ENCODE measurements around the gene LYZ.
"Not testable (repeated sequence)": the region's sequence is repeated elsewhere in the genome, so short reads cannot be mapped to it uniquely, and the experiment has no call there.

Gene LYZ

DNA sequence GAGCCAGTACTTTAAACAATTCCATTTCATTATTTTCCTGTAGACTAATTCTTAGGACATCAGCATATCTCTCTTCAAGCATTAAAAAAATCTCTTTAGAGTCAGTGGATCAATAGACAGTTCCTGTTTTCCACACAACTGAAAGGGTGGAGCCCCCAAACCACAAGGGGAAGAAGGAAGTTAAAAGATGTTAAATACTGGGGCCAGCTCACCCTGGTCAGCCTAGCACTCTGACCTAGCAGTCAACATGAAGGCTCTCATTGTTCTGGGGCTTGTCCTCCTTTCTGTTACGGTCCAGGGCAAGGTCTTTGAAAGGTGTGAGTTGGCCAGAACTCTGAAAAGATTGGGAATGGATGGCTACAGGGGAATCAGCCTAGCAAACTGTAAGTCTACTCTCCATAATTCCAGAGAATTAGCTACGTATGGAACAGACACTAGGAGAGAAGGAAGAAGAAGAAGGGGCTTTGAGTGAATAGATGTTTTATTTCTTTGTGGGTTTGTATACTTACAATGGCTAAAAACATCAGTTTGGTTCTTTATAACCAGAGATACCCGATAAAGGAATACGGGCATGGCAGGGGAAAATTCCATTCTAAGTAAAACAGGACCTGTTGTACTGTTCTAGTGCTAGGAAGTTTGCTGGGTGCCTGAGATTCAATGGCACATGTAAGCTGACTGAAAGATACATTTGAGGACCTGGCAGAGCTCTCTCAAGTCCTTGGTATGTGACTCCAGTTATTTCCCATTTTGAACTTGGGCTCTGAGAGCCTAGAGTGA is at the start of gene LYZ:
LYZ (plus strand) TSS at position 220 of the 777 bp plus-strand sequence; CDS start at position 248, 28 bp downstream.
- Histone ChIP-seq H3K4me3 (ENCODE audit: low read length) (no peak within 1 kb of the TSS), H3K9me3 (ENCODE audit: insufficient read depth, low read depth, low read length) (no peaks in the 10 kb centered on the region), H3K9ac (ENCODE audit: low read depth, low read length) (no peak within 1 kb of the TSS), H3K4me1 (ENCODE audit: insufficient read depth, low read length) (no peaks in the 10 kb centered on the region), H3K36me3 (ENCODE audit: insufficient read depth, low read depth, low read length) (no peaks in the 10 kb centered on the region), H3K27ac (ENCODE audit: low read length) (no peak within 1 kb of the TSS), H3K27me3 (ENCODE audit: insufficient read depth, low read length) (no peaks in the 10 kb centered on the region)

DNA sequence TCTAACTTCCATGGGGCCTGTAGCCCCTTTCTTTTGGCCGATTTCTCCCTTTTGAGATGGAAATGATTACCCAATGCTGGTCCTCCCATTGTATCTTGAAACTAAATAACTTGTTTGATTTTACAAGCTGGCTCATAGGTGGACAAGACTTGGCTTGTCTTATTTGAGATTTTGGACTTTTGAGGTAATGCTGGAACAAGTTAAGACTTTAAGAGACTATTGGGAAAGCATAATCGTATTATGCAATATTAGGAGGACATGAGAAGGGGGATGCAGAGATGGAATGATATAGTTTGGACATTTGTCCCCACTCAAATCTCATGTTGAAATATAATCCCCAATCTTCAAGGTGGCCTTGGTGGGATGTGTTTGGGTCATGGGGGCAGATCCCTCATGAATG is 49.2 kb upstream of the LYZ start:
- Histone ChIP-seq H3K9me3 (ENCODE audit: insufficient read depth, low read depth, low read length) (peaks cover 9% of the 10 kb centered on the region), H3K4me3 (ENCODE audit: low read length) (no peak overlapping the region), H3K9ac (ENCODE audit: low read depth, low read length) (no peak overlapping the region), H3K36me3 (ENCODE audit: insufficient read depth, low read depth, low read length) (no peaks in the 10 kb centered on the region), H3K4me1 (ENCODE audit: insufficient read depth, low read length) (no peaks in the 10 kb centered on the region), H3K27ac (ENCODE audit: low read length) (no peak overlapping the region), H3K27me3 (ENCODE audit: insufficient read depth, low read length) (no peaks in the 10 kb centered on the region)

DNA sequence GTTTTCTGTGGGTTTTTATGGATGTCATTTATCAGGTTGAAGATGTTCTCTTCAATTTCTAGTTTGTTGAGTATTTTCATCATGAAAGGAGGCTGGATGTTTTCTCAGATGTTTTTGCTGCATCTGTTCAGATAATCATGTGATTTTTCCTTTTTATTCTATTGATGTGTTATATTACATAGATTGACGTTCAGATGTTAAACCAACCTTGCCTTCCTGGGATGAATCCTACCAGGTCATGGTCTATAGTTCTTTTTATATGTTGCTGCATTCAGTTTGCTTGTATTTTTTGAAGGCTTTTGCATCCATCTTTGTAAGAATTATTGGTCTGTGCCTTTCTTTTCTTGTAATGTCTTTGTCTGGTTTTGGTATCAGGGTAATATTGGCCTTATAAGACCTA is 43.9 kb upstream of the LYZ start:
- no peak overlapping the region for H3K4me3 ChIP-seq (ENCODE audit: low read length)
- H3K9me3 ChIP-seq (ENCODE audit: insufficient read depth, low read depth, low read length), result peaks cover 14% of the 10 kb centered on the region
- no peaks in the 10 kb centered on the region for H3K36me3 ChIP-seq (ENCODE audit: insufficient read depth, low read depth, low read length)
- no peak overlapping the region for H3K9ac ChIP-seq (ENCODE audit: low read depth, low read length)
- no peaks in the 10 kb centered on the region for H3K4me1 ChIP-seq (ENCODE audit: insufficient read depth, low read length)
- no peaks in the 10 kb centered on the region for H3K27me3 ChIP-seq (ENCODE audit: insufficient read depth, low read length)
- no peak overlapping the region for H3K27ac ChIP-seq (ENCODE audit: low read length)

DNA sequence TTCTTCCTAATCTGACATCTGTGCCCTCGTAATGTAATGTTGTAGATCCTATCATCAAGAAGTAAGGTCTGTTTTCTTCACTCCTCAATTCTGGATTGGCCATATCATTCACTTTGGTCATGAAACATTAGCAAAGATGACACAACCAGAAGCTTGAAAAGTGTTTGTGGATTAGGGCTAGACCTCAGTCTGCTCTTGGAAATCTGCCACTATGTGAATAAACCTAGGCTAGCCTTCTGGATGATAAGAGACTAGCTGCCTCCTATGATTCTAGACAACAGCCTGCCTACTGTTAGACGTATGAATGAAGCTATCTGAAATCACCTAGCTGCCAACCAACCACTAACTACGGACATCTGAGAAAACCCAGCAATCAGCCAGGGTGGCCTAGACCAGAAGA is 38.7 kb upstream of the LYZ start:
- Histone ChIP-seq H3K4me1 (ENCODE audit: insufficient read depth, low read length) (no peaks in the 10 kb centered on the region), H3K27me3 (ENCODE audit: insufficient read depth, low read length) (no peaks in the 10 kb centered on the region), H3K36me3 (ENCODE audit: insufficient read depth, low read depth, low read length) (no peaks in the 10 kb centered on the region), H3K9me3 (ENCODE audit: insufficient read depth, low read depth, low read length) (peaks cover 14% of the 10 kb centered on the region; the same call in 1 of the 2 replicates), H3K27ac (ENCODE audit: low read length) (no peak overlapping the region), H3K9ac (ENCODE audit: low read depth, low read length) (no peak overlapping the region), H3K4me3 (ENCODE audit: low read length) (no peak overlapping the region)

DNA sequence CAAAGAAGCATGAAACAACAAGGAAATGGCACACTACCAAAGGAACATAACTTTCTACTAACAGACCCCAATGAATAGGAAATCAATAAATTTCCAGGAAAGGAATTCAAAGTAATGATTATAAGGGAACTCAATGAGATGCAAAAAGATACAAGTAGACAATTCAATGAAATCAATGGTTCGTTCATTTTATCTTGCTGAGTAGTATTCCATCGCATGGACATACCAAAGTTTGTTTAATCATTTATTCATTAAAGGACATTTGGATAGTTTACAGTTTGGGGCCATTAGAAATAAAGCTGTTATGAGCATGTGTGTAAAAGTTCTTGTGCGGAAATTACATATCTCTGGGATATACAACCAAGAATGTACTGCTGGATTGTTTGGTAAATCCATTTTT is 35.0 kb upstream of the LYZ start:
- Histone ChIP-seq H3K27ac (ENCODE audit: low read length) (no peak overlapping the region), H3K4me3 (ENCODE audit: low read length) (no peak overlapping the region), H3K4me1 (ENCODE audit: insufficient read depth, low read length) (no peaks in the 10 kb centered on the region), H3K36me3 (ENCODE audit: insufficient read depth, low read depth, low read length) (no peaks in the 10 kb centered on the region), H3K9me3 (ENCODE audit: insufficient read depth, low read depth, low read length) (peaks cover 14% of the 10 kb centered on the region; the same call in 1 of the 2 replicates), H3K27me3 (ENCODE audit: insufficient read depth, low read length) (no peaks in the 10 kb centered on the region), H3K9ac (ENCODE audit: low read depth, low read length) (no peak overlapping the region)

DNA sequence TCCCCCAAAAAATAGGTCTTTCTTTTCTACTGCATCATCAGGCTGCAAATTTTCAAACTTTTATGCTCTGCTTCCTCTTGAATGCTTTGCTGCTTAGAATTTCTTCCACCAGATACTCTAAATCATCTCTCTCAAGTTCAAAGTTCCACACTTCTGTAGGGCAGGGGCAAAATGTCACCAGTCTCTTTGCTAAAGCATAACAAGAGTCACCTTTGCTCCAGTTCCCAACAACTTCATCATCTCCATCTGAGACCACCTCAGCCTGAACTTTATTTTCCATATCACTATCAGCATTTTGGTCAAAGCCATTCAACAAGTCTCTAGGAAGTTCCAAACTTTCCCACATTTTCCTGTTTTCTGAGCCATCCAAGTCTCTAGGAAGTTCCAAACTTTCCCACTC is 31.4 kb upstream of the LYZ start:
- not testable (repeated sequence) for H3K36me3 ChIP-seq (ENCODE audit: insufficient read depth, low read depth, low read length); H3K27ac ChIP-seq (ENCODE audit: low read length); H3K4me1 ChIP-seq (ENCODE audit: insufficient read depth, low read length); H3K27me3 ChIP-seq (ENCODE audit: insufficient read depth, low read length); H3K9ac ChIP-seq (ENCODE audit: low read depth, low read length); H3K4me3 ChIP-seq (ENCODE audit: low read length)
- peaks cover 14% of the 10 kb centered on the region; the same call in 1 of the 2 replicates for H3K9me3 ChIP-seq (ENCODE audit: insufficient read depth, low read depth, low read length)

DNA sequence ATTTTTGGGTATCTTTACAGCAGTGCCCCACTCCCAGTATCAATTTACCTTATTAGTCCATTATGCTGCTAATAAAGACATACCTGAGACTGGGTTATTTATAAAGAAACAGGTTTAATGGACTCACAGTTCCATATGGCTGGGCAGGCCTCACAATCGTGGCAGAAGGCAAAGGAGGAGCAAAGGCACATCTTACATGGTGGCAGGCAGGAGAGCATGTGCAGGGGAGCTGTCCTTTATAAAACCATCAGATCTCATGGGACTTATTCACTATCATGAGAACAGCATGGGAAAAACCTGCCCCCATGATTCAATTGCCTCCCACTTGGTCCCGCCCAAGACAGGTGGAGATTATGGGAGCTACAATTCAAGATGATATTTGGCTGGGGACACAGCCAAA is 30.9 kb upstream of the LYZ start:
- peaks cover 14% of the 10 kb centered on the region; the same call in 1 of the 2 replicates for H3K9me3 ChIP-seq (ENCODE audit: insufficient read depth, low read depth, low read length)
- not testable (repeated sequence) for H3K4me1 ChIP-seq (ENCODE audit: insufficient read depth, low read length); H3K4me3 ChIP-seq (ENCODE audit: low read length); H3K36me3 ChIP-seq (ENCODE audit: insufficient read depth, low read depth, low read length); H3K9ac ChIP-seq (ENCODE audit: low read depth, low read length); H3K27ac ChIP-seq (ENCODE audit: low read length); H3K27me3 ChIP-seq (ENCODE audit: insufficient read depth, low read length)

DNA sequence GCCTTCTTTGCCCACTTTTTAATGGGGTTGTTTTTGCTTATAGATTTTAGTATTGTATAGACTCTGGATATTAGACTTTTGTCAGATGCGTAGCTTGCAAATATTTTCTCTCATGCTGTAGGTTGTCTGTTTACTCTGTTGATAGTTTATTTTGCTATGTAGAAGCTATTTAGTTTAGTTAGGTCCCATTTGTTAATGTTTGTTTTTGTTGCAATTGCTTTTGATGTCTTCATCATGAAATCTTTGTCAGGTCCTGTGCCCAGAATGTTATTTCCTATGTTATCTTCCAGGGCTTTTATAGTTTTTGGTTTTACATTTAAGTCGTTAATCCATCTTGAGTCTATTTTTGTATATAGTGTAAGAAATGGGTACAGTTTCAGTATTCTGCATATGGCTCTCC is 30.0 kb upstream of the LYZ start:
- Histone ChIP-seq H3K4me1 (ENCODE audit: insufficient read depth, low read length) (peaks cover 5% of the 10 kb centered on the region; the same call in 1 of the 2 replicates), H3K36me3 (ENCODE audit: insufficient read depth, low read depth, low read length) (no peaks in the 10 kb centered on the region), H3K9ac (ENCODE audit: low read depth, low read length) (no peak overlapping the region), H3K9me3 (ENCODE audit: insufficient read depth, low read depth, low read length) (peaks cover 14% of the 10 kb centered on the region; the same call in 1 of the 2 replicates), H3K4me3 (ENCODE audit: low read length) (no peak overlapping the region), H3K27ac (ENCODE audit: low read length) (no peak overlapping the region), H3K27me3 (ENCODE audit: insufficient read depth, low read length) (no peaks in the 10 kb centered on the region)

DNA sequence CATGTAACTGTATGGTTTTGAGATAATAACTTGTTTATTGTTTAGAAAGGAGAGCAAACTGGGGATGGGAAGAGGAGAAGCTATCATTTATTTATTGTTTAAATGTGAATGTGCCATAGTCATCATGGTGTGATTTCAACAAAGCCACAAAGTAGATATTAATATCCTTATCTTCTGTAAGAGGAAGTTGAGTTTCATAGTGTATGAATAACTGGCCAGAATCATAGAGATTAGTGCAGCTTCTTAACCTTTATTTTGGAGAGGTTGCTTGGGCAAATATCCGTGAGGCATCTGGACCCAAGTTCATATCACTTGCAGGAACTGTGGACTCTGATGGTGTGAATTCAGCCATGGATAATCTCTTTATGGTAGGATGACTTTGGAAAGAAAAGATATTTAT is 26.8 kb upstream of the LYZ start:
- Histone ChIP-seq H3K36me3 (ENCODE audit: insufficient read depth, low read depth, low read length) (no peaks in the 10 kb centered on the region), H3K9me3 (ENCODE audit: insufficient read depth, low read depth, low read length) (0 out of 2 replicates have a peak, but pooled peaks cover 6% of the 10 kb centered on the region), H3K27ac (ENCODE audit: low read length) (no peak overlapping the region), H3K4me3 (ENCODE audit: low read length) (no peak overlapping the region), H3K4me1 (ENCODE audit: insufficient read depth, low read length) (peaks cover 5% of the 10 kb centered on the region; the same call in 1 of the 2 replicates), H3K27me3 (ENCODE audit: insufficient read depth, low read length) (no peaks in the 10 kb centered on the region), H3K9ac (ENCODE audit: low read depth, low read length) (no peak overlapping the region)

DNA sequence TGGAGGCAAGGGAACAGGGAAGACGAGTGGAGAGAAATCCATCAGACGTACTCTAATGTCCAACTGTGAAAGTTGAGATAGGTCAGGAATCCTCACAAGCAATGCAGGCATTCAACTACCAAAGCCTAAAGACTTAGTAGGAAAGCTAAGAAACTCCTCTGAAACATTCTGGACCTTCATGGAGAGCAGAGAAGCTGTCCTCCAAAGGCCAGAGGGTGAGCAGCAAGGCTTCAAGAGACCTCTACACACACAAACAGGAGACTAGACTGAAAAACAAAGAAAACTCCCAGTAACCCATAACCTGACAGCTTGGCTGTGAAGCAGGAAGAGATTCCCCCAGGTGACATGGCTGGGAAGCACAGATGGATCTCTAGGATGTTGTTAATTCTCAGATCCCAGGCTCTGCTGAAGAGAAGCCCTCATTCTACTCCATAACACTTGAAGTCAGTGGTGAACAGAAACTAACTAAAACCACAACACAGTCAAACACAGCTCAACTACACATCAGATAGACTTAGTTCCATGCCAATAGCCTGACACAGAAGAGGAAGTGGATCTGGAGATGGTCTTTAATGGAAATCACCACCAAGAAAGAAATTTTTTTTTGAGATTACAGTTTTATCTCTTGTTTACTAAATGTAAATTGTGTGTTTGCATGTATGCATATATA is 23.2 kb upstream of the LYZ start:
- Histone ChIP-seq H3K27ac (ENCODE audit: low read length) (no peak overlapping the region), H3K4me3 (ENCODE audit: low read length) (no peak overlapping the region), H3K27me3 (ENCODE audit: insufficient read depth, low read length) (no peaks in the 10 kb centered on the region), H3K9ac (ENCODE audit: low read depth, low read length) (no peak overlapping the region), H3K9me3 (ENCODE audit: insufficient read depth, low read depth, low read length) (no peaks in the 10 kb centered on the region), H3K4me1 (ENCODE audit: insufficient read depth, low read length) (peaks cover 19% of the 10 kb centered on the region; the same call in 1 of the 2 replicates), H3K36me3 (ENCODE audit: insufficient read depth, low read depth, low read length) (no peaks in the 10 kb centered on the region)

DNA sequence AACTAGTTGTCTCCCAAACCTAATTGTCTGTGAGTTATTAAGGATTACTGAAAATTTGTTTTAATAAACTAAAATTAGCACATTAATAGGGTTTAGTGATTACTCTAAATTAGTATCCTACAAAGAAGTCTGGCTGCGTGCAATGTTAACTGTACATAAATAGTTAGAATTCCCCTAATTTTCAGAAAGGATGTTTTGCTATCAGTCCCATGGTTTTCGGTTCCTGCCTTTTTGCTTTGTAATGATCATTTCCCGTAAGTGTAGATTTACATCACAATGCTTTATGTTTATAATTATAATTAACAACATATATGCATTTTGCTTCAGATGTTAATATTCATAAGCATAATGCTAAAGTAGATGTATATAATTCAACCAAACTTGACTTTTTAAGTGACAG is 19.8 kb upstream of the LYZ start:
- Histone ChIP-seq H3K9me3 (ENCODE audit: insufficient read depth, low read depth, low read length) (no peaks in the 10 kb centered on the region), H3K9ac (ENCODE audit: low read depth, low read length) (no peak overlapping the region), H3K27ac (ENCODE audit: low read length) (no peak overlapping the region), H3K4me1 (ENCODE audit: insufficient read depth, low read length) (peaks cover 29% of the 10 kb centered on the region; the same call in 1 of the 2 replicates), H3K36me3 (ENCODE audit: insufficient read depth, low read depth, low read length) (no peaks in the 10 kb centered on the region), H3K27me3 (ENCODE audit: insufficient read depth, low read length) (no peaks in the 10 kb centered on the region), H3K4me3 (ENCODE audit: low read length) (no peak overlapping the region)
